Endothelial cell of umbilical vein (primary cell): ENCODE data around the gene SF3B5. TPM values are rescaled to one million over a fixed set of nuclear protein-coding genes. Genes with fewer than 3 reads are reported as not detected.

Experiments used
- BruUV-seq: library from RNA; stranded (reverse); fragments of 400-500 nt; replicated peaks from 2 replicates; lab custom pipeline; 2021; lab: Mats Ljungman, UMichigan
- CTCF ChIA-PET: fragments of 300-600, 350-600 bp; sonication (Branson Sonifier 250); formaldehyde crosslinking; loops from one replicate; lab custom pipeline; 2021; ENCODE audit warnings: antibody characterized with exemption, inconsistent platforms; lab: Charles Lee
- POLR2A ChIA-PET: fragments of 300-600, 350-600 bp; sonication (Branson Sonifier 250); formaldehyde crosslinking; loops from one replicate; lab custom pipeline; 2021; ENCODE audit warnings: antibody characterized with exemption, inconsistent platforms; lab: Charles Lee
- DNase-seq: peaks from one replicate; pipeline ENCODE4 v3.0.0-alpha.2; 2011; ENCODE audit warnings: low read depth, low spot score
- FAIRE-seq: peaks from 2 replicates; lab custom pipeline; 2011; peaks lifted over from hg19 to GRCh38; lab: Jason Lieb, UNC
- H2AFZ ChIP-seq: 2 replicates; pipeline ENCODE4 v1.6.0; 2012; ENCODE audit warnings: low read depth, low read length, control low read depth, inconsistent platforms
- H3K27ac ChIP-seq: 2 replicates; pipeline ENCODE4 v1.5.1; 2011; ENCODE audit warnings: low read depth, mild to moderate bottlenecking, control low read depth, low read length, moderate library complexity; ENCODE audit not compliant: insufficient read depth
- H3K27me3 ChIP-seq, 2 experiments: 2 replicates each; pipeline versions ENCODE4 v1.6.0 to v1.6.1; 2011; ENCODE audit warnings: low read length in 2 of 2, mixed read lengths in 1 of 2; ENCODE audit not compliant: control insufficient read depth in 2 of 2, insufficient read depth in 2 of 2
- H3K36me3 ChIP-seq, 2 experiments: 2 replicates in 1 of 2; 3 replicates in 1 of 2; pipeline ENCODE4 v1.5.1; 2011; ENCODE audit warnings: low read length in 2 of 2, mild to moderate bottlenecking in 1 of 2, moderate library complexity in 1 of 2; ENCODE audit not compliant: control insufficient read depth in 2 of 2, insufficient read depth in 2 of 2; ENCODE audit errors: extremely low read depth in 1 of 2
- H3K4me1 ChIP-seq: 3 replicates; pipeline ENCODE4 v1.5.1; 2011; ENCODE audit warnings: mild to moderate bottlenecking, low read length; ENCODE audit not compliant: control insufficient read depth, insufficient read depth; ENCODE audit errors: extremely low read depth
- H3K4me2 ChIP-seq: 2 replicates; pipeline ENCODE4 v1.6.1; 2011; ENCODE audit warnings: low read length, control low read depth, mixed read lengths; ENCODE audit not compliant: insufficient read depth
- H3K4me3 ChIP-seq, 3 experiments: fragments of 200-600 bp in 1 of 3; sonication (generic), shearing (Covaris generic) in 1 of 3; replicated peaks in 1 of 3; 2 replicates each; pipeline ENCODE4 v1.5.1; 2011 to 2016; ENCODE audit warnings: control low read depth in 3 of 3, low read length in 3 of 3, mild to moderate bottlenecking in 2 of 3, inconsistent platforms in 1 of 3, low read depth in 1 of 3, moderate library complexity in 1 of 3; ENCODE audit not compliant: insufficient read depth in 1 of 3
- H3K79me2 ChIP-seq: 2 replicates; pipeline ENCODE4 v1.6.0; 2012; ENCODE audit warnings: low read length, inconsistent platforms; ENCODE audit not compliant: control insufficient read depth, insufficient read depth
- H3K9ac ChIP-seq: replicated peaks from 2 replicates; pipeline ENCODE3; 2011; ENCODE audit warnings: low read length, control low read depth; ENCODE audit not compliant: insufficient read depth; ENCODE audit errors: extremely low read depth
- H3K9me1 ChIP-seq: replicated peaks from 3 replicates; pipeline ENCODE4 v1.6.0; 2011; ENCODE audit warnings: mild to moderate bottlenecking, low read length; ENCODE audit not compliant: control insufficient read depth, insufficient read depth; ENCODE audit errors: extremely low read depth
- H3K9me3 ChIP-seq: replicated peaks from 2 replicates; pipeline ENCODE4 v1.5.1; 2012; ENCODE audit warnings: low read length, inconsistent platforms; ENCODE audit not compliant: control insufficient read depth, insufficient read depth
- H4K20me1 ChIP-seq: replicated peaks from 2 replicates; pipeline ENCODE3; 2011; ENCODE audit warnings: mild to moderate bottlenecking, low read length; ENCODE audit not compliant: control insufficient read depth, insufficient read depth; ENCODE audit errors: extremely low read depth
- EZH2 ChIP-seq: IDR thresholded peaks from 2 replicates; pipeline ENCODE4 v1.6.1; 2012; ENCODE audit warnings: borderline replicate concordance, low read depth, mild to moderate bottlenecking, moderate library complexity, low read length, inconsistent platforms; ENCODE audit not compliant: severe bottlenecking
- GATA2 ChIP-seq: IDR thresholded peaks from 2 replicates; pipeline ENCODE4 v1.7.0; 2011; ENCODE audit warnings: low read depth, mild to moderate bottlenecking, moderate library complexity, mixed read lengths, low read length; ENCODE audit not compliant: insufficient read length, insufficient read depth
- POLR2A ChIP-seq: IDR thresholded peaks from 2 replicates; pipeline ENCODE4 v1.6.1; 2012; ENCODE audit warnings: low read depth, mild to moderate bottlenecking, control low read depth, low read length
- POLR2AphosphoS5 ChIP-seq: IDR thresholded peaks from 2 replicates; pipeline ENCODE4 v1.6.1; 2012; ENCODE audit warnings: low read depth, mild to moderate bottlenecking, control low read depth, low read length, moderate library complexity; ENCODE audit not compliant: insufficient read depth
- dilution Hi-C: fragments of 300-500 bp; cut with MboI; formaldehyde crosslinking; loops from one replicate; pipeline ENCODE4 v1.15.0; 2019; ENCODE audit warnings: low sequenced_read_pairs; ENCODE audit not compliant: extremely low pct_ligation_motif_present
- intact Hi-C: fragments of 100-400 bp; cut with micrococcal nuclease; formaldehyde crosslinking; loops from one replicate; pipeline ENCODE4 v1.10.0; 2022
- polyA plus RNA-seq, 4 experiments: library from polyadenylated mRNA; depleted of rRNA in 3 of 4; stranded (reverse) in 3 of 4; unstranded in 1 of 4; fragments of >200 nt; gene quantifications; 2 replicates each; pipeline versions ENCODE4 v1.2.1 to v1.2.3, GENCODE V29; 2011 to 2012; ENCODE audit warnings: missing spikeins in 1 of 4
- total RNA-seq: library from RNA; stranded (reverse); gene quantifications from 2 replicates; pipeline ENCODE4 v1.2.3, GENCODE V29; 2021

Gene SF3B5
- total and polyA plus RNA-seq, 2 donors (not counting 3 experiments of a cell fraction or from before 2014, with no cell fraction given): 185 to 540 TPM

- DNase-seq (no peak), FAIRE-seq (no peak)
- H3K9me1 ChIP-seq: no peaks in the 10 kb centered on the region
- intact Hi-C loops: no loop called here
- no peak overlapping the region for H3K4me2 ChIP-seq
- POLR2A ChIA-PET: no interaction called here
- no peaks in the 10 kb centered on the region for H3K36me3 ChIP-seq
- H3K27me3 ChIP-seq: no peaks in the 10 kb centered on the region
- CTCF ChIA-PET: interaction anchor here (0.9 to 2.1 kb wide), 7 partner anchors 9 to 73 kb away, joined by 3 to 10 read pairs (median 5); no protein-coding TSS in a partner anchor
- H4K20me1 ChIP-seq: no peaks in the 10 kb centered on the region
- H3K9ac ChIP-seq: no peak overlapping the region
- no peaks in the 10 kb centered on the region for H3K9me3 ChIP-seq
- no TSS peak for BruUV-seq
- H3K79me2 ChIP-seq: no peaks in the 10 kb centered on the region
- no peak overlapping the region for H3K4me3 ChIP-seq
- H3K27ac ChIP-seq: no peak overlapping the region
- H2AFZ ChIP-seq: no peak overlapping the region
- dilution Hi-C loops: no loop called here
- peaks cover 9% of the 10 kb centered on the region for H3K4me1 ChIP-seq
- TF ChIP-seq GATA2: no peak
- TF ChIP-seq POLR2AphosphoS5: no peak
- no peak for TF ChIP-seq POLR2A
- TF ChIP-seq EZH2: no peak
These were observed 47.7 kb upstream of the SF3B5 start for GRCh38 chr6:144143106-144143505.

GRCh38 chr6:144141470-144141869 is 46.1 kb upstream of the SF3B5 start:
- H3K27ac ChIP-seq: no peak overlapping the region
- ChIA-PET POLR2A (no interaction called here), CTCF (interaction anchor here (1.1 kb wide), 1 partner anchor 16 kb away, joined by 3 read pairs; no protein-coding TSS in a partner anchor)
- no TSS peak for BruUV-seq
- H3K27me3 ChIP-seq: no peaks in the 10 kb centered on the region
- TF ChIP-seq EZH2: no peak
- H3K9me1 ChIP-seq: no peaks in the 10 kb centered on the region
- no peak overlapping the region for H3K9ac ChIP-seq
- DNase-seq (no peak), FAIRE-seq (peak; percentile 38)
- intact Hi-C loops: no loop called here
- no peak overlapping the region for H3K4me3 ChIP-seq
- no peaks in the 10 kb centered on the region for H3K36me3 ChIP-seq
- H4K20me1 ChIP-seq: no peaks in the 10 kb centered on the region
- H2AFZ ChIP-seq: no peak overlapping the region
- H3K4me1 ChIP-seq: peaks cover 9% of the 10 kb centered on the region
- no peak overlapping the region for H3K4me2 ChIP-seq
- no peaks in the 10 kb centered on the region for H3K9me3 ChIP-seq
- dilution Hi-C loops: no loop called here
- H3K79me2 ChIP-seq: no peaks in the 10 kb centered on the region
